Caki2 (cell line): ENCODE data around the gene FOLH1. TPM values are rescaled to one million over a fixed set of nuclear protein-coding genes. Genes with fewer than 3 reads are reported as not detected.
"Not testable (repeated sequence)": the region's sequence is repeated elsewhere in the genome, so short reads cannot be mapped to it uniquely, and the experiment has no call there.

ENCODE experiments used
- DNase-seq: peaks from one replicate; pipeline ENCODE4 v3.0.0-alpha.2; 2015; ENCODE audit warnings: low read depth
- in situ Hi-C: cut with HindIII; loops from 2 replicates; pipeline ENCODE4 v1.10.0; 2016; ENCODE audit warnings: low sequenced_read_pairs, low pct_unique_long_range_greater_than_20kb, mixed read lengths
- total RNA-seq: library from RNA; depleted of rRNA; stranded (reverse); fragments of >200 nt; shearing (Covaris generic); gene quantifications from 2 replicates; pipeline ENCODE4 v1.2.3, GENCODE V29; 2014; ENCODE audit warnings: low replicate concordance; rRNA removed

FOLH1 gene
- total RNA-seq, 1 experiment from 2014 or later = not detected

GRCh38 chr11:49190287-49190686, 18.1 kb downstream of the FOLH1 start:
- DNase-seq = not testable (repeated sequence)

GRCh38 chr11:49186225-49186624, 22.2 kb downstream of the FOLH1 start:
- in situ Hi-C loops, DNase-seq: not testable (repeated sequence)

More at GRCh38 chr11:49190287-49190686, 18.1 kb downstream of the FOLH1 start:
- in situ Hi-C loops = not testable (repeated sequence)

GRCh38 chr11:49185597-49185996, 22.8 kb downstream of the FOLH1 start:
- DNase-seq, in situ Hi-C loops: not testable (repeated sequence)

GRCh38 chr11:49184756-49185155, 23.6 kb downstream of the FOLH1 start:
- DNase-seq, in situ Hi-C loops: not testable (repeated sequence)

- DNase-seq, in situ Hi-C loops: not testable (repeated sequence)
Observed at GRCh38 chr11:49177936-49178335, 30.5 kb downstream of the FOLH1 start.

- in situ Hi-C loops, DNase-seq: not testable (repeated sequence)
Observed at GRCh38 chr11:49175378-49175777, 33.0 kb downstream of the FOLH1 start.

- in situ Hi-C loops = not testable (repeated sequence)
Observed at GRCh38 chr11:49174691-49175366, 33.6 kb downstream of the FOLH1 start.

GRCh38 chr11:49171613-49172012, 36.8 kb downstream of the FOLH1 start:
- DNase-seq, in situ Hi-C loops: not testable (repeated sequence)

More at GRCh38 chr11:49174691-49175366, 33.6 kb downstream of the FOLH1 start:
- DNase-seq = not testable (repeated sequence)

GRCh38 chr11:49169579-49169978, 38.8 kb downstream of the FOLH1 start:
- in situ Hi-C loops, DNase-seq: not testable (repeated sequence)

GRCh38 chr11:49168992-49169391, 39.4 kb downstream of the FOLH1 start:
- DNase-seq = not testable (repeated sequence)

GRCh38 chr11:49151211-49151610, 57.2 kb downstream of the FOLH1 start:
- in situ Hi-C loops = no loop called here
- DNase-seq = no peak

More at GRCh38 chr11:49168992-49169391, 39.4 kb downstream of the FOLH1 start:
- in situ Hi-C loops = not testable (repeated sequence)

- in situ Hi-C loops, DNase-seq: not testable (repeated sequence)
Observed at GRCh38 chr11:49102356-49102755, 106.0 kb downstream of the FOLH1 start.

Other genes with a start within 250 kb of the FOLH1 start
- gene TRIM51G, start 224.7 kb downstream of the FOLH1 start, total RNA-seq = not detected in 2 replicates
- not detected in 2 replicates for gene TRIM49B, start 179.8 kb downstream of the FOLH1 start, total RNA-seq
- gene TRIM64C, start 149.5 kb downstream of the FOLH1 start, total RNA-seq = not detected in 2 replicates